Endothelial cell of umbilical vein (primary cell): ENCODE measurements around the gene GOLGA8B. TPM values are rescaled to one million over a fixed set of nuclear protein-coding genes. Genes with fewer than 3 reads are reported as not detected.
"Not testable (repeated sequence)": the region's sequence is repeated elsewhere in the genome, so short reads cannot be mapped to it uniquely, and the experiment has no call there.

ENCODE experiments used
- BruUV-seq: library from RNA; stranded (reverse); fragments of 400-500 nt; replicated peaks from 2 replicates; lab custom pipeline; 2021; lab: Mats Ljungman, UMichigan
- CTCF ChIA-PET: fragments of 300-600, 350-600 bp; sonication (Branson Sonifier 250); formaldehyde crosslinking; loops from one replicate; lab custom pipeline; 2021; ENCODE audit warnings: antibody characterized with exemption, inconsistent platforms; lab: Charles Lee
- POLR2A ChIA-PET: fragments of 300-600, 350-600 bp; sonication (Branson Sonifier 250); formaldehyde crosslinking; loops from one replicate; lab custom pipeline; 2021; ENCODE audit warnings: antibody characterized with exemption, inconsistent platforms; lab: Charles Lee
- DNase-seq: peaks from one replicate; pipeline ENCODE4 v3.0.0-alpha.2; 2011; ENCODE audit warnings: low read depth, low spot score
- FAIRE-seq: peaks from 2 replicates; lab custom pipeline; 2011; peaks lifted over from hg19 to GRCh38; lab: Jason Lieb, UNC
- H2AFZ ChIP-seq: 2 replicates; pipeline ENCODE4 v1.6.0; 2012; ENCODE audit warnings: low read depth, low read length, control low read depth, inconsistent platforms
- H3K27ac ChIP-seq: 2 replicates; pipeline ENCODE4 v1.5.1; 2011; ENCODE audit warnings: low read depth, mild to moderate bottlenecking, control low read depth, low read length, moderate library complexity; ENCODE audit not compliant: insufficient read depth
- H3K27me3 ChIP-seq, 2 experiments: 2 replicates each; pipeline versions ENCODE4 v1.6.0 to v1.6.1; 2011; ENCODE audit warnings: low read length in 2 of 2, mixed read lengths in 1 of 2; ENCODE audit not compliant: control insufficient read depth in 2 of 2, insufficient read depth in 2 of 2
- H3K36me3 ChIP-seq, 2 experiments: 2 replicates in 1 of 2; 3 replicates in 1 of 2; pipeline ENCODE4 v1.5.1; 2011; ENCODE audit warnings: low read length in 2 of 2, mild to moderate bottlenecking in 1 of 2, moderate library complexity in 1 of 2; ENCODE audit not compliant: control insufficient read depth in 2 of 2, insufficient read depth in 2 of 2; ENCODE audit errors: extremely low read depth in 1 of 2
- H3K4me1 ChIP-seq: 3 replicates; pipeline ENCODE4 v1.5.1; 2011; ENCODE audit warnings: mild to moderate bottlenecking, low read length; ENCODE audit not compliant: control insufficient read depth, insufficient read depth; ENCODE audit errors: extremely low read depth
- H3K4me2 ChIP-seq: 2 replicates; pipeline ENCODE4 v1.6.1; 2011; ENCODE audit warnings: low read length, control low read depth, mixed read lengths; ENCODE audit not compliant: insufficient read depth
- H3K4me3 ChIP-seq, 3 experiments: fragments of 200-600 bp in 1 of 3; sonication (generic), shearing (Covaris generic) in 1 of 3; replicated peaks in 1 of 3; 2 replicates each; pipeline ENCODE4 v1.5.1; 2011 to 2016; ENCODE audit warnings: control low read depth in 3 of 3, low read length in 3 of 3, mild to moderate bottlenecking in 2 of 3, inconsistent platforms in 1 of 3, low read depth in 1 of 3, moderate library complexity in 1 of 3; ENCODE audit not compliant: insufficient read depth in 1 of 3
- H3K79me2 ChIP-seq: 2 replicates; pipeline ENCODE4 v1.6.0; 2012; ENCODE audit warnings: low read length, inconsistent platforms; ENCODE audit not compliant: control insufficient read depth, insufficient read depth
- H3K9ac ChIP-seq: replicated peaks from 2 replicates; pipeline ENCODE3; 2011; ENCODE audit warnings: low read length, control low read depth; ENCODE audit not compliant: insufficient read depth; ENCODE audit errors: extremely low read depth
- H3K9me1 ChIP-seq: replicated peaks from 3 replicates; pipeline ENCODE4 v1.6.0; 2011; ENCODE audit warnings: mild to moderate bottlenecking, low read length; ENCODE audit not compliant: control insufficient read depth, insufficient read depth; ENCODE audit errors: extremely low read depth
- H3K9me3 ChIP-seq: replicated peaks from 2 replicates; pipeline ENCODE4 v1.5.1; 2012; ENCODE audit warnings: low read length, inconsistent platforms; ENCODE audit not compliant: control insufficient read depth, insufficient read depth
- H4K20me1 ChIP-seq: replicated peaks from 2 replicates; pipeline ENCODE3; 2011; ENCODE audit warnings: mild to moderate bottlenecking, low read length; ENCODE audit not compliant: control insufficient read depth, insufficient read depth; ENCODE audit errors: extremely low read depth
- dilution Hi-C: fragments of 300-500 bp; cut with MboI; formaldehyde crosslinking; loops from one replicate; pipeline ENCODE4 v1.15.0; 2019; ENCODE audit warnings: low sequenced_read_pairs; ENCODE audit not compliant: extremely low pct_ligation_motif_present
- intact Hi-C: fragments of 100-400 bp; cut with micrococcal nuclease; formaldehyde crosslinking; loops from one replicate; pipeline ENCODE4 v1.10.0; 2022
- polyA plus RNA-seq, 4 experiments: library from polyadenylated mRNA; depleted of rRNA in 3 of 4; stranded (reverse) in 3 of 4; unstranded in 1 of 4; fragments of >200 nt; gene quantifications; 2 replicates each; pipeline versions ENCODE4 v1.2.1 to v1.2.3, GENCODE V29; 2011 to 2012; ENCODE audit warnings: missing spikeins in 1 of 4
- total RNA-seq: library from RNA; stranded (reverse); gene quantifications from 2 replicates; pipeline ENCODE4 v1.2.3, GENCODE V29; 2021

GOLGA8B gene
- total and polyA plus RNA-seq, 2 donors (not counting 3 experiments of a cell fraction or from before 2014, with no cell fraction given) = 30.9 to 36.0 TPM

DNA sequence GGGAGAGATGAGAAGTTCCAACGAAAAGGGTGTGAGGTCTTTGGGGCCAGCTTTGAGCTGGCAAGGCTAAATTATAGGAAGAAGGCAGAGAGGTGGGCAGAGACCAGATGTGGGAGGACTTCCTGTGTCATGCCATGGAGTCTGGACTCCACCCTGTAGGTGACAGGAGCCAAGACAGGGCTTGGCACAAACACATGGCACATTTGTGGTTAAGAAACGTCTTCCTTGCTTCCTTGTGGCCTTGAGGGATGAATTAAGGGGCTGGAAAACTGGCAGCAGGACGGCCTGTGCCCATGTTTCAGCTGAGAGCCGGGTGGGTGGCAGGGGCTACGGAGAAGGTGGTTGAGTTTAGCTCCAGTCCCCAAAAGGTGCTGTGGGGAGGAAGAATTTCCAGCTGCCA, 18.7 kb downstream of the GOLGA8B start:
- H3K36me3 ChIP-seq, H3K79me2 ChIP-seq, POLR2A ChIA-PET, H3K27me3 ChIP-seq, H3K4me1 ChIP-seq, H3K9me3 ChIP-seq, H3K27ac ChIP-seq, FAIRE-seq, H4K20me1 ChIP-seq, BruUV-seq, H3K9ac ChIP-seq, H2AFZ ChIP-seq, H3K9me1 ChIP-seq, H3K4me2 ChIP-seq, CTCF ChIA-PET, intact Hi-C loops, DNase-seq, dilution Hi-C loops, H3K4me3 ChIP-seq: not testable (repeated sequence)

DNA sequence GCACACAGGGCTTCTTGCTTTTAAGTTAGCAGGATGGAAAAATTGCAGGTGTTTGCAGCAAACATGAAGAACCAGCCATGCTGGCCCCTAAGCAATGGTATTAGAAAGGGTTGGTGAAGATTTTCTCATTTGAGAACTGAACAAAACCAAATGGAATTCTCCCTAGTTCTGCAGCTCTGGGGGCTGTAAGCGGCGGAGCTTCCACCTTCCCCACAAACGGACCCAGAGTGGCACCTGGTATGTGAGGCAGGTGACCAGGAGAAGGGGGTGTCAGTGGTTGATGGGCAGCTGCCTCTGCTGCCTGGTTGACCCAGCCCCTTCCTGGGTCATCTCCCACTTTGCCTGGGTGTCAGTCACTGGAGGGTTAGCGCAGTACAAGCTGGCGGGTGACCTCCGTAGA, 22.6 kb downstream of the GOLGA8B start:
- FAIRE-seq, H3K4me2 ChIP-seq, H3K4me3 ChIP-seq, CTCF ChIA-PET, H3K9me1 ChIP-seq, POLR2A ChIA-PET, BruUV-seq, H3K36me3 ChIP-seq, DNase-seq, H3K27ac ChIP-seq, H3K9ac ChIP-seq, H4K20me1 ChIP-seq, H3K79me2 ChIP-seq, intact Hi-C loops, H2AFZ ChIP-seq, H3K9me3 ChIP-seq, H3K27me3 ChIP-seq, H3K4me1 ChIP-seq, dilution Hi-C loops: not testable (repeated sequence)

GRCh38 chr15:34559764-34560163, 23.7 kb downstream of the GOLGA8B start:
- H3K4me1 ChIP-seq, BruUV-seq, H3K9ac ChIP-seq, intact Hi-C loops, H3K27me3 ChIP-seq, FAIRE-seq, dilution Hi-C loops, H2AFZ ChIP-seq, H3K36me3 ChIP-seq, DNase-seq, H3K79me2 ChIP-seq, H3K9me1 ChIP-seq, H4K20me1 ChIP-seq, H3K4me3 ChIP-seq, H3K9me3 ChIP-seq, H3K27ac ChIP-seq, CTCF ChIA-PET, H3K4me2 ChIP-seq, POLR2A ChIA-PET: not testable (repeated sequence)

GRCh38 chr15:34555162-34555561, 28.3 kb downstream of the GOLGA8B start:
- H2AFZ ChIP-seq, H3K9me1 ChIP-seq: not testable (repeated sequence)
- peak; percentile 40 for FAIRE-seq

More at GRCh38 chr15:34555162-34555561, 28.3 kb downstream of the GOLGA8B start:
- dilution Hi-C loops, DNase-seq, H4K20me1 ChIP-seq, H3K36me3 ChIP-seq, H3K4me3 ChIP-seq, H3K79me2 ChIP-seq, H3K9me3 ChIP-seq, POLR2A ChIA-PET, H3K27ac ChIP-seq, H3K4me2 ChIP-seq, H3K4me1 ChIP-seq, H3K9ac ChIP-seq, BruUV-seq, H3K27me3 ChIP-seq, intact Hi-C loops, CTCF ChIA-PET: not testable (repeated sequence)
